Upper lobe of right lung (tissue), 1 donor: Measurements from ENCODE around the gene IGF1R. TPM values are rescaled to one million over a fixed set of nuclear protein-coding genes. Genes with fewer than 3 reads are reported as not detected.

Experiments used
- ATAC-seq: fragments of 200-7000 bp; cut with Tn5 transposase; one replicate; pipeline ENCODE4 v1.9.1; 2020; ENCODE audit warnings: mild to moderate bottlenecking, moderate library complexity
- DNase-seq: peaks from one replicate; pipeline ENCODE4 v3.0.0-alpha.2; 2020
- H3K27ac ChIP-seq: fragments of 200-600 bp; one replicate; pipeline ENCODE4 v1.8.0; 2022
- H3K27me3 ChIP-seq: fragments of 200-600 bp; one replicate; pipeline ENCODE4 v1.8.0; 2022; ENCODE audit warnings: mild to moderate bottlenecking
- H3K36me3 ChIP-seq: fragments of 200-600 bp; one replicate; pipeline ENCODE4 v1.8.0; 2022
- H3K4me1 ChIP-seq: fragments of 200-600 bp; one replicate; pipeline ENCODE4 v1.8.0; 2022
- H3K4me3 ChIP-seq: fragments of 200-600 bp; one replicate; pipeline ENCODE4 v1.8.0; 2022; ENCODE audit warnings: mild to moderate bottlenecking
- H3K9me3 ChIP-seq: fragments of 200-600 bp; one replicate; pipeline ENCODE4 v1.8.0; 2022
- CTCF ChIP-seq: fragments of 200-600 bp; IDR thresholded peaks from one replicate; pipeline ENCODE4 v1.8.0; 2022; ENCODE audit warnings: antibody characterized with exemption
- intact Hi-C: fragments of 100-400 bp; cut with DNase I; formaldehyde crosslinking; loops from one replicate; pipeline ENCODE4 v1.11.0; 2022
- total RNA-seq: library from RNA; stranded (reverse); fragmentation: NEBNext Ultra II Directional; extraction: Animal tissue kit (Norgen Biotek cat#: 25700); gene quantifications from one replicate; pipeline ENCODE4 v1.2.1, GENCODE V29; 2021
- donor health status: DM: no; HTN: yes; CAD: no; lungs with severe emphysema.

IGF1R gene
- total RNA-seq, 1 donor from 2014 or later, result 40.0 TPM

- H3K9me3 ChIP-seq, result no peaks in the 10 kb centered on the region
- no peak for TF ChIP-seq CTCF
- H3K4me3 ChIP-seq, result no peak overlapping the region
- no peaks in the 10 kb centered on the region for H3K27me3 ChIP-seq
- peaks cover 13% of the 10 kb centered on the region for H3K4me1 ChIP-seq
- intact Hi-C loops, result no loop called here
- no peak for ATAC-seq
- no peaks in the 10 kb centered on the region for H3K36me3 ChIP-seq
- no peak for DNase-seq
- H3K27ac ChIP-seq, result no peak overlapping the region
Measured at GRCh38 chr15:98842192-98842972, 194.0 kb downstream of the IGF1R start.

DNA sequence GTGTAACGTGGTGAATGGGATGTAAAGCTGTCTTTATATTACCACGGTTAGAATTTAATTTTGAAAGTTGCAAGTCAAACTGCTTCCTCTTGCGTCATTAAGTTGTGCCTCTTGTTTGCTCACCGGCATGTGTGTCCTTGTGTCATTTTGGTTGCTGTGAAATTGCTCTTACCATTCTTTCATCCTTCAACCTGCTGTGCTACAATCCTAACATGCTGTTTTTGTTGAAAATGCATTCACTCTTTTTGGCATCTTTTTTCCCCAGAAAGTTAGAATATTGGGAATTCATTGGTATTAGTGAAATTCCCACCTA, 194.6 kb downstream of the IGF1R start:
- Histone ChIP-seq H3K4me1 (peaks cover 13% of the 10 kb centered on the region), H3K27me3 (no peaks in the 10 kb centered on the region), H3K9me3 (no peaks in the 10 kb centered on the region), H3K36me3 (no peaks in the 10 kb centered on the region), H3K4me3 (no peak overlapping the region), H3K27ac (no peak overlapping the region)
- ATAC-seq (no peak), DNase-seq (no peak)
- intact Hi-C loops, result no loop called here
- TF ChIP-seq CTCF, result no peak

DNA sequence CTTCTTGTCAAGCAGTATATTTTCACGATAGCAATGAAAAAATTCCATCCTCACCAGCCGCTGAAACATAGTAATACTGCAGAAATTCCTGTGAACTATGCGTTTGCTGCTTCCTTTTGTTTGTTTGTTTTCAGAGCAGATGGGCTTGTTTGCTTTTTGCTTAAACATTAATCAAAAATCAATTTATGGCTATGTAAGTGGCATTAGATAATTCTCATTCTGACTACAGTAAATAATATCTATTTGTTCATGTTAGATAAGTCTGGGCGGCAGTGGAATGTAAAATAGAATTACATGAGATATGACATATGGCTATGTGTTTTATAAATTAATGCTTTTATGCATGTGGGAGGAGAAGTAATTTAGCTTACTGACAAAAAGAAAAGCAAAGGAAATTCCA, 195.5 kb downstream of the IGF1R start:
- H3K9me3 ChIP-seq, result no peaks in the 10 kb centered on the region
- H3K4me1 ChIP-seq, result peaks cover 13% of the 10 kb centered on the region
- TF ChIP-seq CTCF, result no peak
- DNase-seq (no peak), ATAC-seq (no peak)
- no peak overlapping the region for H3K27ac ChIP-seq
- no peak overlapping the region for H3K4me3 ChIP-seq
- no peaks in the 10 kb centered on the region for H3K36me3 ChIP-seq
- no peaks in the 10 kb centered on the region for H3K27me3 ChIP-seq
- intact Hi-C loops, result no loop called here

- Histone ChIP-seq H3K4me3 (no peak overlapping the region), H3K27me3 (no peaks in the 10 kb centered on the region), H3K36me3 (no peaks in the 10 kb centered on the region), H3K4me1 (peaks cover 13% of the 10 kb centered on the region), H3K27ac (no peak overlapping the region), H3K9me3 (no peaks in the 10 kb centered on the region)
- intact Hi-C loops, result no loop called here
- no peak for TF ChIP-seq CTCF
- ATAC-seq (no peak), DNase-seq (no peak)
Measured at GRCh38 chr15:98844261-98844660, 195.9 kb downstream of the IGF1R start.

GRCh38 chr15:98845138-98845884, 197.0 kb downstream of the IGF1R start:
- DNase-seq, result no peak
- no peak for ATAC-seq
- peaks cover 13% of the 10 kb centered on the region for H3K4me1 ChIP-seq

More at GRCh38 chr15:98845138-98845884, 197.0 kb downstream of the IGF1R start:
- Histone ChIP-seq H3K27me3 (no peaks in the 10 kb centered on the region), H3K27ac (no peak overlapping the region), H3K9me3 (no peaks in the 10 kb centered on the region), H3K36me3 (no peaks in the 10 kb centered on the region), H3K4me3 (no peak overlapping the region)
- no peak for TF ChIP-seq CTCF
- intact Hi-C loops, result no loop called here
